OCI-LY3 (cell line): ENCODE results near the gene RAB11B.

Experiments used
- EZH2phosphoT487 ChIP-seq: fragments of 200-600 bp; shearing (Covaris generic); IDR thresholded peaks from 2 replicates; pipeline ENCODE4 v1.6.1; 2018; ENCODE audit warnings: antibody characterized with exemption, mixed run types, low read depth
- TF ChIP-seq, protein P1 (sequence below): fragments of 200-600, 300-600 bp; sonication (generic); IDR thresholded peaks from 2 replicates; pipeline ENCODE4 v1.5.1; 2014; ENCODE audit warnings: antibody characterized with exemption, low read length, low read depth

DNA sequence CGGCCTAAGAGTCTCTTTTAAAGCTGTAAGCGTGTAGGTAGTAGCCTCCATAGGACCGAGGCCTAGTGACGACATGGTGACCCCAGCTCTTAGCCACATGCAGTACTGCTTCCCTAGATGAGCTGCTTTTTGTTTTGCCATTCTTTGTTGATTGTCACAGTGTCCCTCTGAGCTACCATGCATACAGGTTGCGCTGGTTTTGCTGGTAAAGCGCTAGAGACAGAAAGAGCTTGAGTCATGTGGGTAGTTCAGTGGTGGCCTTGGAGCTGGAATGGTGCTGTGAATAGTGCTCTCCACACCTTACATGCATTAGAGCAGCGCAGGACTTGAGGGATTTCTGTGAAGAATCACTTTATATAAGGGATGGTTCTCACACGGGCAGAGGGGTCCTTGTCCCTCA lies 59.7 kb downstream of the RAB11B start:
- TF ChIP-seq, protein P1, sequence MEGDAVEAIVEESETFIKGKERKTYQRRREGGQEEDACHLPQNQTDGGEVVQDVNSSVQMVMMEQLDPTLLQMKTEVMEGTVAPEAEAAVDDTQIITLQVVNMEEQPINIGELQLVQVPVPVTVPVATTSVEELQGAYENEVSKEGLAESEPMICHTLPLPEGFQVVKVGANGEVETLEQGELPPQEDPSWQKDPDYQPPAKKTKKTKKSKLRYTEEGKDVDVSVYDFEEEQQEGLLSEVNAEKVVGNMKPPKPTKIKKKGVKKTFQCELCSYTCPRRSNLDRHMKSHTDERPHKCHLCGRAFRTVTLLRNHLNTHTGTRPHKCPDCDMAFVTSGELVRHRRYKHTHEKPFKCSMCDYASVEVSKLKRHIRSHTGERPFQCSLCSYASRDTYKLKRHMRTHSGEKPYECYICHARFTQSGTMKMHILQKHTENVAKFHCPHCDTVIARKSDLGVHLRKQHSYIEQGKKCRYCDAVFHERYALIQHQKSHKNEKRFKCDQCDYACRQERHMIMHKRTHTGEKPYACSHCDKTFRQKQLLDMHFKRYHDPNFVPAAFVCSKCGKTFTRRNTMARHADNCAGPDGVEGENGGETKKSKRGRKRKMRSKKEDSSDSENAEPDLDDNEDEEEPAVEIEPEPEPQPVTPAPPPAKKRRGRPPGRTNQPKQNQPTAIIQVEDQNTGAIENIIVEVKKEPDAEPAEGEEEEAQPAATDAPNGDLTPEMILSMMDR: no peak
- no peak for TF ChIP-seq EZH2phosphoT487
